OCI-LY1 (cell line): ENCODE data around the gene RELL1.

Experiments used
- H2AFZ ChIP-seq: fragments of 200-600 bp; sonication (generic), shearing (Covaris generic); 2 replicates; pipeline ENCODE4 v1.6.0; 2014; ENCODE audit warnings: antibody characterized with exemption, mild to moderate bottlenecking, low read length
- H3F3A ChIP-seq: fragments of 200-600 bp; sonication (generic), shearing (Covaris generic); 2 replicates; pipeline ENCODE4 v1.6.0; 2014; ENCODE audit warnings: mild to moderate bottlenecking, antibody characterized with exemption, low read length, moderate library complexity; ENCODE audit not compliant: insufficient read depth
- H3K27ac ChIP-seq: fragments of 200-600 bp; sonication (generic); 2 replicates; pipeline ENCODE4 v1.5.1; 2014; ENCODE audit warnings: low read length, mixed run types, mild to moderate bottlenecking, low read depth; ENCODE audit not compliant: poor library complexity, severe bottlenecking
- H3K27me3 ChIP-seq: fragments of 200-600 bp; sonication (generic); 2 replicates; pipeline ENCODE4 v1.6.0; 2014; ENCODE audit warnings: antibody characterized with exemption, mild to moderate bottlenecking, low read length, moderate library complexity; ENCODE audit not compliant: insufficient read depth
- H3K36me3 ChIP-seq: fragments of 200-600 bp; sonication (generic); 2 replicates; pipeline ENCODE4 v1.6.1; 2014; ENCODE audit warnings: mild to moderate bottlenecking, antibody characterized with exemption, low read length, moderate library complexity, mixed read lengths; ENCODE audit not compliant: insufficient read depth
- H3K4me1 ChIP-seq: fragments of 200-600 bp; sonication (generic); 2 replicates; pipeline ENCODE4 v1.5.1; 2014; ENCODE audit warnings: mild to moderate bottlenecking, low read length, moderate library complexity; ENCODE audit not compliant: insufficient read depth, severe bottlenecking
- H3K4me2 ChIP-seq: fragments of 200-600 bp; sonication (generic), shearing (Covaris generic); 2 replicates; pipeline ENCODE4 v1.6.1; 2014; ENCODE audit warnings: low read length
- H3K4me3 ChIP-seq: fragments of 200-600 bp; sonication (generic); 2 replicates; pipeline ENCODE4 v1.5.1; 2014; ENCODE audit warnings: low read length, low read depth, mild to moderate bottlenecking, mixed read lengths; ENCODE audit not compliant: poor library complexity, severe bottlenecking
- H3K79me2 ChIP-seq: fragments of 200-600 bp; shearing (Covaris generic); 2 replicates; pipeline ENCODE4 v1.6.1; 2016; ENCODE audit warnings: mixed run types, low read length, mixed read lengths; ENCODE audit not compliant: insufficient read depth
- H3K9ac ChIP-seq: fragments of 200-600 bp; sonication (generic), shearing (Covaris generic); 2 replicates; pipeline ENCODE4 v1.6.1; 2014; ENCODE audit warnings: mild to moderate bottlenecking, low read length, mixed read lengths
- H3K9me2 ChIP-seq: fragments of 200-600 bp; sonication (generic), shearing (Covaris generic); 2 replicates; pipeline ENCODE4 v1.6.1; 2014; ENCODE audit warnings: low read depth, mild to moderate bottlenecking, low read length, mixed read lengths
- H3K9me3 ChIP-seq: fragments of 200-600 bp; shearing (Covaris generic); 2 replicates; pipeline ENCODE4 v1.6.1; 2014; ENCODE audit warnings: low read length, mixed read lengths
- H4K20me1 ChIP-seq: fragments of 200-600 bp; sonication (generic), shearing (Covaris generic); 2 replicates; pipeline ENCODE4 v1.6.0; 2016; ENCODE audit warnings: mild to moderate bottlenecking, low read length; ENCODE audit not compliant: insufficient read depth
- EZH2 ChIP-seq: fragments of 200-600 bp; sonication (generic), shearing (Covaris generic); IDR thresholded peaks from 2 replicates; pipeline ENCODE4 v1.8.0; 2017; ENCODE audit warnings: borderline replicate concordance, mixed run types, mild to moderate bottlenecking, antibody characterized with exemption, low read length, moderate library complexity, mixed read lengths
- TF ChIP-seq, protein P1 (sequence below): fragments of 200-600 bp; sonication (generic), shearing (Covaris generic); IDR thresholded peaks from 2 replicates; pipeline ENCODE4 v1.5.1; 2017; ENCODE audit warnings: mild to moderate bottlenecking, antibody characterized with exemption, low read length, moderate library complexity, mixed read lengths

The RELL1 gene

DNA sequence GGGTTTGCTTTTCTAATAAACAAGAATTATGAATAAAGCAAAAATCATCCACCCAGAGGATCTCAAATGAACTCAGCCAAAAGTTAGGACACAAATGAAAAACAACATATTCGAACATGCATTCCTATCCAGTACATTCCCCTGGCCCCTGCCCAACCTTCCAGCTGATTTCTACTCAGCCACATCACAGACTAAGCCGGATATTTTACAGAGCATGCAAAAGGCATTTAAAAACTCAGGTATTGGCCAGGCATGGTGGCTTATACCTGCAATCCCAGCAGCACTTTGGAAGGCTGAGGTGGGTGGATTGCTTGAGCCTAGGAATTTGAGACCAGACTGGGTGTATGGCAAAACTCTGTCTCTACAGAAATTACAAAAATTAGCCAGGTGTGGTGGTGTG is 54.6 kb downstream of the RELL1 start:
- H3F3A ChIP-seq = no peaks in the 10 kb centered on the region
- no peaks in the 10 kb centered on the region for H3K9me3 ChIP-seq
- H3K27me3 ChIP-seq = no peaks in the 10 kb centered on the region
- H3K9ac ChIP-seq = no peak overlapping the region
- no peak overlapping the region for H2AFZ ChIP-seq
- no peaks in the 10 kb centered on the region for H3K4me1 ChIP-seq
- H3K4me3 ChIP-seq = no peak overlapping the region
- no peaks in the 10 kb centered on the region for H4K20me1 ChIP-seq
- no peak overlapping the region for H3K4me2 ChIP-seq
- peaks cover 51% of the 10 kb centered on the region for H3K36me3 ChIP-seq
- TF ChIP-seq EZH2 = no peak
- TF ChIP-seq, protein P1, sequence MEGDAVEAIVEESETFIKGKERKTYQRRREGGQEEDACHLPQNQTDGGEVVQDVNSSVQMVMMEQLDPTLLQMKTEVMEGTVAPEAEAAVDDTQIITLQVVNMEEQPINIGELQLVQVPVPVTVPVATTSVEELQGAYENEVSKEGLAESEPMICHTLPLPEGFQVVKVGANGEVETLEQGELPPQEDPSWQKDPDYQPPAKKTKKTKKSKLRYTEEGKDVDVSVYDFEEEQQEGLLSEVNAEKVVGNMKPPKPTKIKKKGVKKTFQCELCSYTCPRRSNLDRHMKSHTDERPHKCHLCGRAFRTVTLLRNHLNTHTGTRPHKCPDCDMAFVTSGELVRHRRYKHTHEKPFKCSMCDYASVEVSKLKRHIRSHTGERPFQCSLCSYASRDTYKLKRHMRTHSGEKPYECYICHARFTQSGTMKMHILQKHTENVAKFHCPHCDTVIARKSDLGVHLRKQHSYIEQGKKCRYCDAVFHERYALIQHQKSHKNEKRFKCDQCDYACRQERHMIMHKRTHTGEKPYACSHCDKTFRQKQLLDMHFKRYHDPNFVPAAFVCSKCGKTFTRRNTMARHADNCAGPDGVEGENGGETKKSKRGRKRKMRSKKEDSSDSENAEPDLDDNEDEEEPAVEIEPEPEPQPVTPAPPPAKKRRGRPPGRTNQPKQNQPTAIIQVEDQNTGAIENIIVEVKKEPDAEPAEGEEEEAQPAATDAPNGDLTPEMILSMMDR = no peak
- no peak overlapping the region for H3K27ac ChIP-seq
- H3K79me2 ChIP-seq = no peaks in the 10 kb centered on the region
- no peaks in the 10 kb centered on the region for H3K9me2 ChIP-seq

DNA sequence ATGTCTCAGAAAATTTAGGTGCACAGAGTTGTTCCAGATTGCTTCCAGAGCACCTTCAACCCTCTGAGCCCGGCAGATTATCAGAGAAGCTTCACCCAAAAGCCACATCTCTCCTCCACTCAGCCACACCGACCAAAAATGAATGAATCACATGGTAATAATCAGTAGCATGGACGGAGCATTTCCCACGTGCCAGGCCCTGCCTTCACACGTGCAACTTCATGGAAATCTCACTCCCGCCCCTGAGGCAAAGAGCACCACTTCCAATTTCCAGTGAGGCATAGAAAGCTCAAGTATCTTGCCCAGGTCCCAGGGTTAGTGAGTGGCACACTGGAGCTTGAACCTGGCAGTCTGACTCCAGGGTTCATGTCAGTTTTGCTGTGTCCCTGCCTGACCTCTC is 56.5 kb downstream of the RELL1 start:
- TF ChIP-seq EZH2 = no peak
- TF ChIP-seq, protein P1 = no peak
- Histone ChIP-seq H3K79me2 (no peaks in the 10 kb centered on the region), H3K9ac (no peak overlapping the region)

DNA sequence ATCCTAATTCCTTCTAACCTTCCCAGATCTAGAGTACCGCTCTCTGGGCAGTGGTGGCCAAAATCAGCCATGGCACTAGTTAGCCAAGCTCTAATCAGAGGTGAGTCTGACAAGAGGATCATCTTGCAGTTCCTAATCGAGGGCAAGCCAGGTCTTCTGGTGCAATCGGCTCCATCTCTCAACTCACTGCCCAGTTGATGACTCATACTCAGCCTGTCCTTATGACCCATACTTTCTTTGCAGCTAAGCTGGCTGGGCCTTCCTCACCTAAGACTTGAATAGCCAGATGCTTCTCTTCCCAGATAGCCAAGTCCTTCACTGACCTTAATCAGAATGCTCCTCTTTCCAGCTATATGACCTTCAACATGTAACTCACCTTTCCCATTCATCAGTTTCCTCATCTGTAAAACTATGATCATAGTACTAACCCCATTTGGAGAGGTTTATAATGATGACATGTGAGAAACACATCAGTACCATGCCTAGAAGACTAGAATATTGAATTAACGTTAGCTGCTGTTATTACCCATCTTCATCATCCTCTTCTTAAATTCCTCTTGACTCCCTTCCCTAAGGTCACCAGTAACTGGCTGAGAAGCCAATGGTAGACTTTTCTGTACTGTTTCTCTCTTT is 57.1 kb downstream of the RELL1 start:
- no peaks in the 10 kb centered on the region for H3K9me3 ChIP-seq
- H2AFZ ChIP-seq = no peak overlapping the region
- no peaks in the 10 kb centered on the region for H3F3A ChIP-seq
- no peak overlapping the region for H3K27ac ChIP-seq
- H3K36me3 ChIP-seq = peaks cover 55% of the 10 kb centered on the region
- TF ChIP-seq, protein P1 = no peak
- no peak for TF ChIP-seq EZH2
- H3K4me1 ChIP-seq = no peaks in the 10 kb centered on the region
- H3K9me2 ChIP-seq = no peaks in the 10 kb centered on the region
- H3K79me2 ChIP-seq = no peaks in the 10 kb centered on the region
- H4K20me1 ChIP-seq = no peaks in the 10 kb centered on the region
- H3K4me2 ChIP-seq = no peak overlapping the region
- H3K27me3 ChIP-seq = no peaks in the 10 kb centered on the region
- no peak overlapping the region for H3K9ac ChIP-seq
- H3K4me3 ChIP-seq = no peak overlapping the region

More for the DNA sequence above, 56.5 kb downstream of the RELL1 start:
- Histone ChIP-seq H3K4me1 (no peaks in the 10 kb centered on the region), H3K27ac (no peak overlapping the region), H4K20me1 (no peaks in the 10 kb centered on the region), H2AFZ (no peak overlapping the region), H3K9me3 (no peaks in the 10 kb centered on the region), H3K4me2 (no peak overlapping the region), H3K27me3 (no peaks in the 10 kb centered on the region), H3K4me3 (no peak overlapping the region), H3K36me3 (peaks cover 57% of the 10 kb centered on the region), H3F3A (no peaks in the 10 kb centered on the region), H3K9me2 (no peaks in the 10 kb centered on the region)
